Astrocyte (in vitro differentiated cells and primary cell): ENCODE measurements around the gene UBL7. TPM values are rescaled to one million over a fixed set of nuclear protein-coding genes. Genes with fewer than 3 reads are reported as not detected.

Source experiments
- DNase-seq: peaks from one replicate; pipeline ENCODE4 v3.0.0-alpha.2; 2010; ENCODE audit warnings: low read depth
- FAIRE-seq: peaks from 2 replicates; lab custom pipeline; 2011; peaks lifted over from hg19 to GRCh38; lab: Jason Lieb, UNC
- H2AFZ ChIP-seq: 2 replicates; pipeline ENCODE4 v1.6.0; 2012; ENCODE audit warnings: low read depth, low read length, inconsistent platforms
- H3K27ac ChIP-seq: 2 replicates; pipeline ENCODE4 v1.5.1; 2011; ENCODE audit warnings: low read depth, low read length, inconsistent platforms
- H3K27me3 ChIP-seq: 2 replicates; pipeline ENCODE4 v1.6.0; 2011; ENCODE audit warnings: low read length, inconsistent platforms; ENCODE audit not compliant: insufficient read depth
- H3K36me3 ChIP-seq: 2 replicates; pipeline ENCODE4 v1.5.1; 2011; ENCODE audit warnings: low read length, inconsistent platforms; ENCODE audit not compliant: insufficient read depth
- H3K4me1 ChIP-seq: 2 replicates; pipeline ENCODE4 v1.5.1; 2011; ENCODE audit warnings: low read length, inconsistent platforms; ENCODE audit not compliant: insufficient read depth
- H3K4me2 ChIP-seq: 2 replicates; pipeline ENCODE4 v1.6.0; 2012; ENCODE audit warnings: low read length, inconsistent platforms
- H3K4me3 ChIP-seq: 2 replicates; pipeline ENCODE4 v1.5.1; 2011; ENCODE audit warnings: low read depth, mild to moderate bottlenecking, low read length, inconsistent platforms; ENCODE audit not compliant: insufficient read depth
- H3K79me2 ChIP-seq: 2 replicates; pipeline ENCODE4 v1.6.0; 2012; ENCODE audit warnings: mild to moderate bottlenecking, low read length, inconsistent platforms; ENCODE audit not compliant: insufficient read depth
- H3K9ac ChIP-seq: 2 replicates; pipeline ENCODE4 v1.6.0; 2012; ENCODE audit warnings: mild to moderate bottlenecking, low read length, inconsistent platforms
- H3K9me3 ChIP-seq: 2 replicates; pipeline ENCODE4 v1.5.1; 2012; ENCODE audit warnings: low read depth, mild to moderate bottlenecking, low read length, inconsistent platforms; ENCODE audit not compliant: insufficient read depth
- H4K20me1 ChIP-seq: 2 replicates; pipeline ENCODE4 v1.6.0; 2012; ENCODE audit warnings: low read length, inconsistent platforms; ENCODE audit not compliant: insufficient read depth
- H3K27ac Mint-ChIP-seq: one replicate; pipeline ENCODE4 v1.8.0; 2021; ENCODE audit warnings: mild to moderate bottlenecking, mixed read lengths; ENCODE audit not compliant: unreplicated experiment
- H3K27me3 Mint-ChIP-seq: one replicate; pipeline ENCODE4 v1.8.0; 2021; ENCODE audit warnings: low read depth, mixed read lengths; ENCODE audit not compliant: unreplicated experiment
- H3K36me3 Mint-ChIP-seq: one replicate; pipeline ENCODE4 v1.8.0; 2021; ENCODE audit warnings: low read depth, mixed read lengths; ENCODE audit not compliant: unreplicated experiment
- H3K4me1 Mint-ChIP-seq: one replicate; pipeline ENCODE4 v1.8.0; 2021; ENCODE audit warnings: low read depth, mixed read lengths; ENCODE audit not compliant: unreplicated experiment
- H3K4me3 Mint-ChIP-seq: one replicate; pipeline ENCODE4 v1.8.0; 2021; ENCODE audit warnings: mild to moderate bottlenecking, moderate library complexity, mixed read lengths; ENCODE audit not compliant: unreplicated experiment
- H3K9me3 Mint-ChIP-seq: one replicate; pipeline ENCODE4 v1.8.0; 2021; ENCODE audit warnings: mild to moderate bottlenecking, mixed read lengths; ENCODE audit not compliant: unreplicated experiment
- EZH2 ChIP-seq: IDR thresholded peaks from 2 replicates; pipeline ENCODE4 v1.6.1; 2012; ENCODE audit warnings: mild to moderate bottlenecking, low read length, inconsistent platforms; ENCODE audit not compliant: insufficient read depth
- total RNA-seq: library from RNA; stranded (reverse); gene quantifications from 2 replicates; pipeline ENCODE4 v1.2.1, GENCODE V29; 2021
- TF ChIP-seq, protein P1 (sequence below): IDR thresholded peaks from 2 replicates; pipeline ENCODE4 v1.5.1; 2011; ENCODE audit warnings: low read depth, mild to moderate bottlenecking, inconsistent platforms, low read length, moderate library complexity; ENCODE audit not compliant: insufficient read depth

The UBL7 gene
- total RNA-seq, 1 donor from 2014 or later = 40.9 TPM

DNA sequence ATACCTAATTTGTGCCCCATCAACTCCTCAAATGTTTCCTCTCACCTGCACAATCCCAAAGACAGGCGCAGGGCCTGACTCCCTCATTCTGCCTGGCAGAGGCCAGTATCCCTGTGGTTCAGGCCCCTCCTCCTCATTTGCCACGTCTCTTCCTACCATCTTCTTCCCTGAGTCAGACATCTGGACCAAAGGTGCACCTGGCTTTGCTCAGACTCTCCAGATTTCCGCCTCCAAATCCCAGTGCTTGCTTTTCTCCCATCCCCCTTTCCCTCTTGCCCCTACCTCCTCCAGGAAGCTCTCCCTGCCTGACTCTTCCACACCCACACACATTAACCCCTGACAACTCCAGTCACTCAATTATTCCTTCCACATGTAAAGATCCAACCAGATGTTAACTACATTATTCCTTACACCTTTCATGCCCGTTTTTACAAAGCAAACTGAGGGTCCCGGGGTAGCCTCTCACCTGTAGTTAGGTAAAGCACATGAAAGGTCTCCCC is 46.8 kb downstream of the UBL7 start:
- DNase-seq = no peak
- H3K27ac Mint-ChIP-seq = peak overlapping the region; percentile 9
- H3K4me3 Mint-ChIP-seq = no peak overlapping the region

DNA sequence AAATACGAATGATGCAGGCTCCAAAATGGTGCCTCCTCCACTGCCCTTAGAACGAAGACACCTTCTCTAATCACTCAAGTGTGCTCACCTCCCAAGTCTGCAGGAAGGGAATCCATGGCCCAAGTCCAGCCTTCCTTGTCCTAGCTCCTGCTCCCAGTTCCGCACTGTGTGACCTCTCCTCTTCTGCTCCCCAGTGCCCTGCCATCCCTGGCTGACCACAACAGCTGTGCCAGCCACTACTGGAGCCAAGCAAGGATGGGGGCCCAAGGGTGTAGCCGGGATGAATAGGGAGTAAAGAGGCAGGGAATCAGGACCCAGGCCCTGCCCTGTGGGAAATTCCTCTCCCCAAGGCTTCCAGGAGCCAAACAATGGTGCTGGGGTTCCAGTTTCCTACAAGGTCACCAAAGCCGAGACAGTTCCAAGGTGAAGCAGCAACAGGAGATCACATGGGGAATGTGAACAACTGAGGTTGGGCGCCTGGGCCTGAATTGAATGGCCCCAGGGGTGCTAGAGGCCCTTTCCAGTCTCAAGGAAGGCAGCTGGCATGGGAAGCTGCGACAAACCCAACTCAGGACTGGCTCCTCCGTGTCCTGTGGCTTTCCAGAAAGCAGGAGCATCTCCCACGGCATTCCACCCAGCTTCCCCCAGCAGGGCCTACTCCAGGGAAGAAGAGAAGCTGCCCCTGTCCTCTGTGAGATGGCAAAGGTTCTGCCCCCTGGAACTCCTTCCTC is 47.4 kb downstream of the UBL7 start:
- Histone ChIP-seq H3K36me3 (peaks cover 55% of the 10 kb centered on the region), H3K4me1 (peaks cover 47% of the 10 kb centered on the region), H3K9ac (no peak overlapping the region), H3K4me2 (no peak overlapping the region), H4K20me1 (peaks cover 48% of the 10 kb centered on the region), H3K4me3 (no peak overlapping the region), H3K9me3 (no peaks in the 10 kb centered on the region), H3K79me2 (peaks cover 81% of the 10 kb centered on the region), H3K27ac (no peak overlapping the region), H3K27me3 (no peaks in the 10 kb centered on the region), H2AFZ (no peak overlapping the region)
- peaks cover 22% of the 10 kb centered on the region for H3K36me3 Mint-ChIP-seq
- H3K9me3 Mint-ChIP-seq = no peaks in the 10 kb centered on the region
- TF ChIP-seq, protein P1, sequence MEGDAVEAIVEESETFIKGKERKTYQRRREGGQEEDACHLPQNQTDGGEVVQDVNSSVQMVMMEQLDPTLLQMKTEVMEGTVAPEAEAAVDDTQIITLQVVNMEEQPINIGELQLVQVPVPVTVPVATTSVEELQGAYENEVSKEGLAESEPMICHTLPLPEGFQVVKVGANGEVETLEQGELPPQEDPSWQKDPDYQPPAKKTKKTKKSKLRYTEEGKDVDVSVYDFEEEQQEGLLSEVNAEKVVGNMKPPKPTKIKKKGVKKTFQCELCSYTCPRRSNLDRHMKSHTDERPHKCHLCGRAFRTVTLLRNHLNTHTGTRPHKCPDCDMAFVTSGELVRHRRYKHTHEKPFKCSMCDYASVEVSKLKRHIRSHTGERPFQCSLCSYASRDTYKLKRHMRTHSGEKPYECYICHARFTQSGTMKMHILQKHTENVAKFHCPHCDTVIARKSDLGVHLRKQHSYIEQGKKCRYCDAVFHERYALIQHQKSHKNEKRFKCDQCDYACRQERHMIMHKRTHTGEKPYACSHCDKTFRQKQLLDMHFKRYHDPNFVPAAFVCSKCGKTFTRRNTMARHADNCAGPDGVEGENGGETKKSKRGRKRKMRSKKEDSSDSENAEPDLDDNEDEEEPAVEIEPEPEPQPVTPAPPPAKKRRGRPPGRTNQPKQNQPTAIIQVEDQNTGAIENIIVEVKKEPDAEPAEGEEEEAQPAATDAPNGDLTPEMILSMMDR = no peak
- TF ChIP-seq EZH2 = no peak
- peaks cover 5% of the 10 kb centered on the region for H3K27me3 Mint-ChIP-seq
- FAIRE-seq = no peak
- DNase-seq = no peak
- H3K4me3 Mint-ChIP-seq = no peak overlapping the region
- no peak overlapping the region for H3K27ac Mint-ChIP-seq
- peaks cover 7% of the 10 kb centered on the region for H3K4me1 Mint-ChIP-seq

More for the DNA sequence above, 46.8 kb downstream of the UBL7 start:
- Histone ChIP-seq H3K27me3 (no peaks in the 10 kb centered on the region), H2AFZ (no peak overlapping the region), H4K20me1 (peaks cover 54% of the 10 kb centered on the region), H3K36me3 (peaks cover 55% of the 10 kb centered on the region), H3K4me2 (no peak overlapping the region), H3K4me3 (no peak overlapping the region), H3K4me1 (peaks cover 47% of the 10 kb centered on the region), H3K27ac (no peak overlapping the region), H3K9me3 (no peaks in the 10 kb centered on the region), H3K79me2 (peaks cover 87% of the 10 kb centered on the region), H3K9ac (no peak overlapping the region)
- no peak for FAIRE-seq
- Mint-ChIP-seq H3K36me3 (peaks cover 25% of the 10 kb centered on the region), H3K27me3 (peaks cover 5% of the 10 kb centered on the region), H3K9me3 (no peaks in the 10 kb centered on the region), H3K4me1 (peaks cover 7% of the 10 kb centered on the region)
- TF ChIP-seq, protein P1 = no peak
- no peak for TF ChIP-seq EZH2

- Histone ChIP-seq H3K36me3 (peaks cover 55% of the 10 kb centered on the region), H3K27ac (peak overlapping the region; percentile 9), H3K4me1 (peaks cover 47% of the 10 kb centered on the region), H3K4me3 (no peak overlapping the region), H3K9ac (no peak overlapping the region), H3K27me3 (no peaks in the 10 kb centered on the region), H4K20me1 (peaks cover 41% of the 10 kb centered on the region), H3K9me3 (no peaks in the 10 kb centered on the region), H2AFZ (no peak overlapping the region), H3K79me2 (peaks cover 67% of the 10 kb centered on the region), H3K4me2 (no peak overlapping the region)
- TF ChIP-seq, protein P1 = no peak
- no peak for TF ChIP-seq EZH2
- Mint-ChIP-seq H3K36me3 (peaks cover 21% of the 10 kb centered on the region), H3K27me3 (peaks cover 5% of the 10 kb centered on the region), H3K9me3 (no peaks in the 10 kb centered on the region), H3K4me1 (peaks cover 15% of the 10 kb centered on the region), H3K27ac (no peak overlapping the region), H3K4me3 (no peak overlapping the region)
- DNase-seq = no peak
- no peak for FAIRE-seq
Measured at GRCh38 chr15:74412159-74412558, 48.8 kb downstream of the UBL7 start.
